HG02852 (cell line): ENCODE measurements around the gene MAST4.

ENCODE experiments used
- ATAC-seq: cut with Tn5 transposase; IDR thresholded peaks from one replicate; pipeline ENCODE4 v1.9.1; 2021; ENCODE audit warnings: mild to moderate bottlenecking, moderate library complexity; ENCODE audit not compliant: unreplicated experiment

Gene MAST4

DNA sequence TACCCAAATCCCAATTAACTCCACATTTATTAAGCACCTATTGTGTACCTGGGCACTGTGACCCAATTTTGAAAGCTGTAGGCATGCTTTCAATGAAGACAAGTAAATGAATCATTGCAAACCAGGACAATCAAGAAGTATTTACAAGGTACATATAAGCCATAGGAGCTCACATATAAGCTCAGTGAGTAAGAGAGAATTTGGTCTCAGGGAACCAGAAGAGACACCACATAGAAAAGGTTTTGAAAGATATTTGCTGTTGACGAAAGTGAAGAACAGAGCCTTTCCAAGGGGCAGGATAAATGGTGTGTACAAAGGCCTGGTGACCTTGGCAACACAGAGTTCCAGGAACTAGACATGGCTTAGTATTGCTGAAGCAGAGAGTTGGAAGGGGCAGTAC is 412.8 kb downstream of the MAST4 start:
- ATAC-seq, result no peak

GRCh38 chr5:67010684-67011409 is 414.7 kb downstream of the MAST4 start:
- ATAC-seq, result no peak

- no peak for ATAC-seq
Observed at GRCh38 chr5:67011422-67011821, 415.2 kb downstream of the MAST4 start.

GRCh38 chr5:67012171-67012570 is 416.0 kb downstream of the MAST4 start:
- no peak for ATAC-seq

- ATAC-seq, result no peak
Observed at GRCh38 chr5:67013719-67014118, 417.5 kb downstream of the MAST4 start.

GRCh38 chr5:67014191-67014590 is 418.0 kb downstream of the MAST4 start:
- no peak for ATAC-seq

GRCh38 chr5:67014957-67015400 is 418.8 kb downstream of the MAST4 start:
- ATAC-seq, result no peak

DNA sequence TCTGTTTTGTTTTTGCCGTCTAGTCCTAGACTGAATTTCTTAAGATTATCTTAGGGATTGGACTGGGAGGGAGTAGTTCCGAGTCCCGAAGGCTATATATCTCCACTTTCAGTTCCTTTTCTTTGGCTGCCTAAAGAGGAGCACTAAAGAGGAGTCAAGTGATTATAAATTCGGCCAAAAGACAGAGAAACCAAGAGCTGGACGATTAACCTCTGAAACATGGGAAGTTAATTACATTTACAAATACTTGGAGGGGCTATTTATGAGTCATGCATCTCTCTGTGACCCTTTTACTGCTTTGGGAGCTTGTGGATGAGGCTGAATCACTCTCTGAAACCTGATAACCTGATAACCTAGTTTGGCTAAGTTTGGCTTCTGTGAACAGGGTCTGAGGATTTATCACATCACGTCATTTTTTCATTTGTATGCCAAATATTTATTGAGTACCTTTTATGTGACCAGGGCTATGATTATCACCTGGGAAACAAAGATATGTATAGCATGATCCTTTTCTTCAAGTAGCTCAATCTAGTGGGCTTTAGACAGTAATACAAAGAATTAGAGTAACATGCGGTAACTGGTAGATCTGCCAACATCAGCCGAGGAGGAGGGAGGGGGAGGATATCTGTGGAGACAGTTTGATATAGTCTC is 419.5 kb downstream of the MAST4 start:
- no peak for ATAC-seq

GRCh38 chr5:67019065-67019845 is 423.1 kb downstream of the MAST4 start:
- ATAC-seq, result no peak

GRCh38 chr5:67020096-67020615 is 424.0 kb downstream of the MAST4 start:
- no peak for ATAC-seq

GRCh38 chr5:67021031-67021430 is 424.8 kb downstream of the MAST4 start:
- ATAC-seq, result no peak

GRCh38 chr5:67021521-67021920 is 425.3 kb downstream of the MAST4 start:
- ATAC-seq, result peak; percentile 57

- ATAC-seq, result no peak
Observed at GRCh38 chr5:67021962-67022361, 425.8 kb downstream of the MAST4 start.

DNA sequence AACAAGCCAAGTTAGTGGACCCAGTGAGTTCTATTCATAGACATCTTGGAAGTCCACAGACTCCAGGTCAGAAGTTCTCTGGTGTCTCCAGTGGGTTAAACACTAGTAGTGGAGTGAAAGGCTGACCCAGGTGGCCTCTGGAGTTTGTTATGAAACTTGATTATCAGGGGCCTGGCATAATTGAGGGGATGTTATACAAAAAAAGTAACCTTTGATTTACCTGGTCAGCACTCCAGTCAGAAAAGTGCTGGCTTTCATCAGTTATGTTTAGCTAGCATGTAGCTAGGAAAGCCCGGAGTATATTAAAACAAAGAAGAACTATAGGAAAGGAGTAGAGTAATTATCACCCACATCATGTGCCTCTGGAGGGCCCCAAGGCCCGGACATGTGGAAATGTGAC is 429.3 kb downstream of the MAST4 start:
- ATAC-seq, result no peak

DNA sequence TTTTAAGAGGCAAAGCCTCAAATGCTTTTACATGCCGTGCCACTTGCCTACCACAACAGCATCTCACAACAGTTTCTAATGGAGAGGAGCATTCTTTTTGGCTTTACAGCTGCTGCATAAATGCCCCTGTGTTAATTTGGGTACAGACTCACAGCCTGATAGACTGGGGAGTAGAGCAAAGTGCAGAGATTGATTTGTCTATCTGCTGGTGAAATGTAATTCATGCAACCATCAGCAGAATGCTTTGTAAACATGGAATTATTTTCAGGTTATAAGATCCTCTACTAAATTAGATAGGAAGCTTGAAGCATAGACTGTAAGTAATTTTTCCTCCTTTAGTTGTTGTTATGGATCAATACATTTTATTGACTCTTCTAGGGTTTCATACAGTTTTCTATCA is 430.1 kb downstream of the MAST4 start:
- ATAC-seq, result no peak

- ATAC-seq, result no peak
Observed at GRCh38 chr5:67027171-67027570, 431.0 kb downstream of the MAST4 start.

DNA sequence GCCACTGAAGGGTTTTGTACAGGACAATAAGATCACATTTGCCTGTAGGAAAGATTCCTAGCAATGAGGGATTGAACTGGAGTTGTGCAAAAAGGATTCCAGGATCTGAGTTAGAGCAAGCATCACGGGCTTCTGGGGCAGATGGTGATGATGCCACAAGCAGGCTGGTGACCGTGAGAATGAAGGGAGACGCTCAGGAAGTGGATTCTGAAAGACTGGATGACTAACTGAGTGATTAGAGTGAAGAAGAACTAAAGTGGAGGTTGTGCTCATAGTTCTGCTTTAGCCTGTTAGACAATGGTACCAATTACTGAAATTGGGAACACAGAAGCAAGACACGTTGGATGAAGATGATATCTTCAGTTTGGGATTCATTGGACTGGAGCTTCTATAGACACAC is 432.2 kb downstream of the MAST4 start:
- no peak for ATAC-seq

GRCh38 chr5:67028941-67029340 is 432.7 kb downstream of the MAST4 start:
- ATAC-seq, result no peak

DNA sequence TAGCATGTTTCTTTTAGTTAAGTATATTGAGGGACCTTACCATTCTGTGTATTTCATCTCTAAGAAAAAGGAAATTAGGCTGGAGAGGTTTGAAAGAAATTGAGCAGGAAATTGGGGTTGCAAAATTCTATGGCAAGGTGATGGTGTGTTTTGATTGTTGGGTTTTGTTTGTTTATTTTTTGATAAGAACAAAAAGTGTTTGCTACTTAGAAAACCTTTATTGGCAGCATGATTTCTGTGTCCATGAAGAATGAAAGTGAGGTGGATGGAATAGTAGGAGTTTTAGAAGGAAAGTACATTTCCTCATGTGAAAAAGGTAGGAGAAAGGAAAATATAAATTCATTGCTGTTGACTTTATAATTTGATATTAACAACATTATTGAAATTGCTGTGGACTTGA is 433.3 kb downstream of the MAST4 start:
- ATAC-seq, result no peak

- no peak for ATAC-seq
Observed at GRCh38 chr5:67030289-67031056, 434.3 kb downstream of the MAST4 start.

- ATAC-seq, result no peak
Observed at GRCh38 chr5:67031057-67031443, 434.9 kb downstream of the MAST4 start.
